GM23338 (cell line): ENCODE results near the gene PRUNE2. TPM values are rescaled to one million over a fixed set of nuclear protein-coding genes. Genes with fewer than 3 reads are reported as not detected.
"Not testable (repeated sequence)": the region's sequence is repeated elsewhere in the genome, so short reads cannot be mapped to it uniquely, and the experiment has no call there.

Experiments
- ATAC-seq: fragments of 200-7000 bp; cut with Tn5 transposase; 3 replicates; pipeline ENCODE4 v1.9.1; 2020
- DNase-seq: peaks from one replicate; pipeline ENCODE4 v3.0.0-alpha.2; 2015; ENCODE audit warnings: low spot score
- H2AFZ ChIP-seq: fragments of 200-600 bp; sonication (generic); 2 replicates; pipeline ENCODE4 v1.8.0; 2016; ENCODE audit warnings: antibody characterized with exemption, mild to moderate bottlenecking, moderate library complexity
- H3F3A ChIP-seq: fragments of 200-600 bp; sonication (generic); replicated peaks from 2 replicates; pipeline ENCODE4 v1.8.0; 2017; ENCODE audit warnings: antibody characterized with exemption, mixed run types, low read depth
- H3K27ac ChIP-seq: fragments of 200-600 bp; sonication (generic); 2 replicates; pipeline ENCODE4 v1.6.1; 2016; ENCODE audit warnings: low read depth
- H3K27me3 ChIP-seq: fragments of 200-600 bp; sonication (generic); 2 replicates; pipeline ENCODE4 v1.8.0; 2016; ENCODE audit warnings: mild to moderate bottlenecking, mixed run types, moderate library complexity; ENCODE audit not compliant: insufficient read depth
- H3K36me3 ChIP-seq: fragments of 200-600 bp; sonication (generic); 2 replicates; pipeline ENCODE4 v1.8.0; 2016; ENCODE audit warnings: mild to moderate bottlenecking; ENCODE audit not compliant: insufficient read depth
- H3K4me1 ChIP-seq: fragments of 200-600 bp; sonication (generic); 2 replicates; pipeline ENCODE4 v1.8.0; 2016; ENCODE audit warnings: mild to moderate bottlenecking, moderate library complexity; ENCODE audit not compliant: insufficient read depth
- H3K4me2 ChIP-seq: fragments of 200-600 bp; sonication (generic); 2 replicates; pipeline ENCODE4 v1.7.1; 2017; ENCODE audit warnings: mixed run types
- H3K4me3 ChIP-seq: fragments of 200-600 bp; sonication (generic); 2 replicates; pipeline ENCODE4 v1.6.1; 2016; ENCODE audit warnings: mixed run types
- H3K79me2 ChIP-seq: fragments of 200-600 bp; sonication (generic); replicated peaks from 2 replicates; pipeline ENCODE4 v1.8.0; 2017; ENCODE audit warnings: mild to moderate bottlenecking; ENCODE audit not compliant: insufficient read depth
- H3K9me2 ChIP-seq: fragments of 200-600 bp; sonication (generic); 2 replicates; pipeline ENCODE4 v1.8.0; 2017; ENCODE audit not compliant: insufficient read depth
- H4K20me1 ChIP-seq: fragments of 200-600 bp; sonication (generic); replicated peaks from 2 replicates; pipeline ENCODE4 v1.8.0; 2017; ENCODE audit warnings: mild to moderate bottlenecking; ENCODE audit not compliant: insufficient read depth
- H3K27ac Mint-ChIP-seq: 2 replicates; pipeline ENCODE4 v1.8.0; 2020; ENCODE audit warnings: inconsistent platforms, mild to moderate bottlenecking, moderate library complexity, mixed read lengths
- H3K27me3 Mint-ChIP-seq: 3 replicates; pipeline ENCODE4 v1.8.0; 2022; ENCODE audit warnings: low read depth, mild to moderate bottlenecking, moderate library complexity, mixed read lengths, inconsistent platforms; ENCODE audit not compliant: insufficient read depth, poor library complexity
- H3K36me3 Mint-ChIP-seq: 3 replicates; pipeline ENCODE4 v1.8.0; 2021; ENCODE audit warnings: low read depth, mild to moderate bottlenecking, inconsistent platforms, moderate library complexity, mixed read lengths
- H3K4me1 Mint-ChIP-seq: 3 replicates; pipeline ENCODE4 v1.8.0; 2020; ENCODE audit warnings: mild to moderate bottlenecking, inconsistent platforms, mixed read lengths
- H3K4me3 Mint-ChIP-seq: 3 replicates; pipeline ENCODE4 v1.8.0; 2021; ENCODE audit warnings: moderate library complexity, mild to moderate bottlenecking, inconsistent platforms, mixed read lengths
- H3K9me3 Mint-ChIP-seq: 3 replicates; pipeline ENCODE4 v1.8.0; 2020; ENCODE audit warnings: moderate library complexity, mild to moderate bottlenecking, inconsistent platforms, mixed read lengths
- ETS1 ChIP-seq: IDR thresholded peaks from 2 replicates; pipeline ENCODE4 v1.6.1; 2016; ENCODE audit warnings: antibody characterized with exemption
- EZH2 ChIP-seq: fragments of 200-600 bp; sonication (generic); IDR thresholded peaks from one replicate; pipeline ENCODE4 v1.8.0; 2017; ENCODE audit warnings: antibody characterized with exemption, mild to moderate bottlenecking, low read depth; ENCODE audit not compliant: unreplicated experiment
- EZH2phosphoT487 ChIP-seq: fragments of 200-600 bp; sonication (generic); IDR thresholded peaks from one replicate; pipeline ENCODE4 v1.8.1; 2018; ENCODE audit warnings: antibody characterized with exemption; ENCODE audit not compliant: unreplicated experiment
- JUNB ChIP-seq: IDR thresholded peaks from one replicate; pipeline ENCODE4 v1.6.1; 2016; ENCODE audit warnings: antibody characterized with exemption; ENCODE audit not compliant: unreplicated experiment
- NANOG ChIP-seq: IDR thresholded peaks from 2 replicates; pipeline ENCODE4 v1.6.1; 2016; ENCODE audit warnings: antibody characterized with exemption, borderline replicate concordance
- STAT1 ChIP-seq: IDR thresholded peaks from one replicate; pipeline ENCODE4 v1.6.1; 2016; ENCODE audit warnings: antibody characterized with exemption; ENCODE audit not compliant: unreplicated experiment
- ZNF462 ChIP-seq: fragments of 250-450 bp; sonication (Bioruptor Pico); IDR thresholded peaks from 2 replicates; pipeline ENCODE4 v1.5.0; 2020; ENCODE audit warnings: mild to moderate bottlenecking, moderate library complexity
- polyA plus RNA-seq: library from polyadenylated mRNA; unstranded; fragments of >200 nt; fragmentation: Nextera tagmentation; extraction: Ambion mirVana; gene quantifications from 2 replicates; pipeline ENCODE4 v1.2.1, GENCODE V29; 2016
- total RNA-seq: library from RNA; depleted of rRNA; stranded (reverse); fragments of >200 nt; shearing (Covaris generic); gene quantifications from 2 replicates; pipeline ENCODE4 v1.2.3, GENCODE V29; 2014

Gene PRUNE2
- total and polyA plus RNA-seq, 2 experiments from 2014 or later = 10.6 to 26.5 TPM

GRCh38 chr9:76859860-76860259, 46.1 kb downstream of the PRUNE2 start:
- Mint-ChIP-seq H3K27me3 (no peaks in the 10 kb centered on the region), H3K4me1 (peaks cover 8% of the 10 kb centered on the region), H3K4me3 (no peak overlapping the region), H3K36me3 (no peaks in the 10 kb centered on the region; the same call in 2 of the 3 replicates), H3K27ac (no peak overlapping the region), H3K9me3 (peaks cover 4% of the 10 kb centered on the region; the same call in 2 of the 3 replicates)
- Histone ChIP-seq H2AFZ (no peak overlapping the region), H3K36me3 (no peaks in the 10 kb centered on the region), H3K27me3 (no peaks in the 10 kb centered on the region), H3K4me1 (no peaks in the 10 kb centered on the region), H3K79me2 (0 out of 2 replicates have a peak, but pooled peaks cover 11% of the 10 kb centered on the region), H3K4me2 (no peak overlapping the region), H3K27ac (no peak overlapping the region), H3K4me3 (no peak overlapping the region), H4K20me1 (0 out of 2 replicates have a peak, but pooled peaks cover 2% of the 10 kb centered on the region), H3K9me2 (0 out of 2 replicates have a peak, but pooled peaks cover 6% of the 10 kb centered on the region), H3F3A (no peaks in the 10 kb centered on the region)
- TF ChIP-seq STAT1 = no peak
- no peak for TF ChIP-seq EZH2phosphoT487
- TF ChIP-seq EZH2 = no peak
- TF ChIP-seq ZNF462 (CRISPR knock-in tag) = no peak
- TF ChIP-seq JUNB = no peak
- TF ChIP-seq ETS1 = no peak
- no peak for TF ChIP-seq NANOG
- DNase-seq (no peak), ATAC-seq (no peak)

- not testable (repeated sequence) for H3K4me1 Mint-ChIP-seq, H3K9me3 Mint-ChIP-seq, H2AFZ ChIP-seq, H3K4me3 Mint-ChIP-seq, H3K27ac ChIP-seq, H3K36me3 Mint-ChIP-seq, H3K9me2 ChIP-seq, H3K4me2 ChIP-seq, H3K27ac Mint-ChIP-seq, H3K27me3 ChIP-seq, H3K36me3 ChIP-seq, H3K4me3 ChIP-seq, ATAC-seq, H3F3A ChIP-seq, DNase-seq, H4K20me1 ChIP-seq, H3K27me3 Mint-ChIP-seq, H3K4me1 ChIP-seq, H3K79me2 ChIP-seq
Measured at GRCh38 chr9:76858248-76858647, 47.7 kb downstream of the PRUNE2 start.
